ENCODE data around the gene ADCY10.
A peak's percentile ranks its signal among the peaks of the same experiment; 100 is the strongest.
"Not testable (repeated sequence)": the region's sequence is repeated elsewhere in the genome, so short reads cannot be mapped to it uniquely, and the experiment has no call there.

Gene ADCY10

GRCh38 chr1:167842872-167843271 lies 71.1 kb downstream of the ADCY10 start:
- no peak for DNase-seq

DNA sequence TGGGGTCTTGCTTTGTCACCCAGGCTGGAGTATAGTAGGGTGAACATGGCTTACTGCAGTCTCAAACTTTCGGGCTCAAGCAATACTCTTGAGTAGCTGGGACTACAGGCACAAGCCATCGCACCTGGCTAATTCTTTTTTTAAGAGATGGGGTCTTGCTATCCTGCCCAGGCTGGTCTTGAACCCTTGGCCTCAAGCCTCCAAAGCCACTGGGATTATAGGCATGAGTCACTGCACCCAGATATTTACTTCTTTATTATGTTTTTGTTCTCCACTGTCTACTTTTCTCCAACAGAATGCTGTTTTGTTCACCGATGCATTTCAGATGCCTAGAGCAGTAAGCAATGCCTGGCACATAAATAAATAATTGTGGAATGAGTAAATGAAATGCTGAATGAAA lies 72.4 kb downstream of the ADCY10 start:
- DNase-seq, result no peak

DNA sequence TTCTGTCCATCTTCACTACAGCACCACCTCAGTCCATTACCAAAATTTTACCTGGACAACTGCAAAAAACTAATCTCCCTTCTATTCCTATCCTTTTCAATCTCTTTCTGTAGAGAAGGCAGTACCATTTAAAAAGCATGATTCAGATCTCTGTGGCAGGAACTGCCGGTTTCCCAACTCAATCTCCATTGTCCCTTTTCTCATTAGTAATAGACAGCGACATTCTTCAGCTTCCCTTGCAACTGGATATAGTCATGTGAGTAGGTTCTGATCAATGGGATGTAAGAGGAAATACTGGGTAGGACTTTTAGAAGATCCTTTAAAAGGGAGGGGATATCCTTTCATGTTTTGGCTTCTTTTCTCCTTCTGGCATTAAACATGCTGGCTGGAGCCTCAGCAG lies 74.9 kb downstream of the ADCY10 start:
- DNase-seq, result no peak

DNA sequence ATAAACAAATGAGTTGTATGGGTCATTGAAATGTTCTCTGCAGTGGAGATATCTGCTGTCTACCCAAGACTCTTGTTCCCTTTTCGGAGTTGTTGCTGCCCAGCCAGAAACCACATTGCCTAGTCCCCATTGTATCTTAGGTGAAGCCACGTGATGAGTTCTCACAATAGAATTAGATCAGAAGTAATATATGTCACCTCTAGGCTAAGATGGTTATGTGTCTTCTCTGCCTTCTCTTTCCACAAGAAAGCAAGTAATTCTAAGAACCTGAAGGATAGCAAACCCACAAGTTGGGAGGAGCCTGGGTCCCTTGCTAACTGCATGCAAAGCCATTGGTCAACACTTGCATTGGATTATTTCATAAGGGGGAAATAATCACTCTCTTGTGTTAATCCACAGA lies 76.6 kb downstream of the ADCY10 start:
- DNase-seq, result no peak

DNA sequence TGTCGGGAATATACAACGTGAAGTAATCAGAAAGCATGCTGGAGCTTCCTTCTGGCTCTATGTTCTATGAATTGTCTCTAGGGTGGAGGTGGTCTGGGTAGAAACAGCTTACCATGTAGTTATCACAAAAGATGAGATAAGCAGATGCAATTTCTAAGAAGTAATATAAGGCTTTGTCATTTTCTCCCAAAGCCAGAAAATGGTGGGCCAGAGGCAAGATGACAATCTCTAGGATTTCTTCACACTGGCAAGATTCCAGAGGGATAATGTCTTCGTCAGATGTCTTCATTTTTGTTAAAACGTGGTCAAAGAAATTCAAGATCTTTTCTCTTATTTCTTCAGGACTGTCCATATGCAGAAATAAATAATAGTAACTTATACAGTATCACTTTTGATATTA lies 77.7 kb downstream of the ADCY10 start:
- no peak for DNase-seq

- DNase-seq, result no peak
These were observed 80.0 kb downstream of the ADCY10 start for GRCh38 chr1:167833904-167834303.

DNA sequence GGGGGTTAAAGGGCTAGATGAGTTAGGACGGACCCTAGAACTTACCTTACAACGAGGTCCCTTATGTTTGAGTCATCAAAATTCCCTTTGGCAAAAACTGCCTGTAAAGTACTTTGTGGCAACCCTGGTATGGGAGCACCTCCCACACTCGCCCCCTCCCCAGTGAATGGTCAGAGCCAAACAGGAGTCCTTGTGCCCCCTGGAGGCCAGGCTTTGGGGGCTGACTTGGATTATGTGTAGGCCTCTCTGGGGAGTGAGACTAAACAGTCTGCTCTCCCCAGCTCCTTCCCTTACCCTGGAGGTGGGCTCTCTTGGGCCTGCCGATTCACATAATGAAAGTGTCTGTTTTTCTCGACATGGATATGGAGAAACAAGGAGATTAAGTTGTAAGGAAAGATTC lies 81.2 kb downstream of the ADCY10 start:
- no peak for DNase-seq

DNA sequence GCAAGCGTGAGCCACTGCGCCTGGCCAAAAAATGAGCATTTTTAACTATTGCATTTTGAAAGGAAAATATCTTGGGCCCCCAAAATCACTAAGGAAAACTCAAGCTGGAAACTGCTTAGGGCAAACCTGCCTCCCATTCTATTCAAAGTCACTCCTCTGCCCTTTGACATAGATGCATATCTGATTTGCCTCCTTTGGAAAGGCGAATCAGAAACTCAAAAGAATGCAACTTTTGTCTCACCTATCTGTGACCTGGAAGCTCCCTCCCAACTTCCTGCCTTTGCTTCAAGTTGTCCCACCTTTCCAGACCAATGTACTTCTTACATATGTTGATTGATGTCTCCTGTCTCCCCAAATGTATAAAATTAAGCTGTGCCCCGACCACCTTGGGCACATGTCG lies 83.3 kb downstream of the ADCY10 start:
- DNase-seq, result not testable (repeated sequence)

- no peak for DNase-seq
These were observed 84.1 kb downstream of the ADCY10 start for GRCh38 chr1:167829868-167830267.

- DNase-seq, result no peak
These were observed 87.8 kb downstream of the ADCY10 start for GRCh38 chr1:167826127-167826526.

GRCh38 chr1:167825419-167826079 lies 88.4 kb downstream of the ADCY10 start:
- no peak for DNase-seq

DNA sequence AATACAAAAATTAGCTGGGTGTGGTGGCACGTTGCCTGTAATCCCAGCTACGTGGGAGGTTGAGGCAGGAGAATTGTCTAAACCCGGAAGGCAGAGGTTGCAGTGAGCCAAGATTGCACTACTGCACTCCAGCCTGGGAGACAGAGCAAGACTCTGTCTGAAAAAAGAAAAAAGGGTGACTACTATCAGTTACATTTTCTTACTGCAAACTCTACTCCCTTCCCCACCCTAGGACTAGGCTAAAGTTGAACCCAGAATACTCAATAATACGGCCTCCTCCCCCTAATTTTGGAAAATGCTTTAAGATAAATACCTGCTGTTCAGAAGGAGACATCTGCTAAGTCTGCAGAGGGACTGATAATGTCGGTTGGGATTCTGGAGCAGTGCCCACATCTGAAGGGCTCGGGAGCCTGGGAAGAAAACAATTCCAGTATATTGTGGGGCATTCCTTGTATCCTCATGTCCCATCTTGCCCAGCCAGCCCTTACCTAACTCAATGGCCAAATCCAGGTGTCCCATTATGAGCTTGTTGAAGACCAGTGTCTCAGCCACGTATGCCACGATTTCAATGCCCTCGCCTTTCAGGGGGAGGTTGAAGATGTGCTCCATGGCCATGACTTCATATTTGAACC lies 89.7 kb downstream of the ADCY10 start:
- DNase-seq, result no peak

GRCh38 chr1:167821969-167822685 lies 91.8 kb downstream of the ADCY10 start:
- DNase-seq, result no peak

DNA sequence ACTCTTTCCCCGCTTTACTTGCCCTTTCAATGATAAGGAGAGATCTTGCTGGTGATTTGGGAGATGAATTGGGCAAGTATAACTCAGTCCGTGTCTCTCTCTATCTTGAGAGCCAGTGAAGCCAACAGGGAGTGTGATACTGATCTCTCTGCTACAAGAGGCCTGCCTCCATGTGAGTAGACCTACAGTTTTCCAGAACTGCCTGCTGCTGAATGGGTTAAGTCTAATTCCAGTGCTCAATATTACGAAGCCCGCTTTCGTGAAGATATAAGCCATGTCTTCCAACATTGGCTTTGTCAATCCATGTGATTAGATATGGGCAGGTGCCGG lies 92.6 kb downstream of the ADCY10 start:
- DNase-seq, result no peak

DNA sequence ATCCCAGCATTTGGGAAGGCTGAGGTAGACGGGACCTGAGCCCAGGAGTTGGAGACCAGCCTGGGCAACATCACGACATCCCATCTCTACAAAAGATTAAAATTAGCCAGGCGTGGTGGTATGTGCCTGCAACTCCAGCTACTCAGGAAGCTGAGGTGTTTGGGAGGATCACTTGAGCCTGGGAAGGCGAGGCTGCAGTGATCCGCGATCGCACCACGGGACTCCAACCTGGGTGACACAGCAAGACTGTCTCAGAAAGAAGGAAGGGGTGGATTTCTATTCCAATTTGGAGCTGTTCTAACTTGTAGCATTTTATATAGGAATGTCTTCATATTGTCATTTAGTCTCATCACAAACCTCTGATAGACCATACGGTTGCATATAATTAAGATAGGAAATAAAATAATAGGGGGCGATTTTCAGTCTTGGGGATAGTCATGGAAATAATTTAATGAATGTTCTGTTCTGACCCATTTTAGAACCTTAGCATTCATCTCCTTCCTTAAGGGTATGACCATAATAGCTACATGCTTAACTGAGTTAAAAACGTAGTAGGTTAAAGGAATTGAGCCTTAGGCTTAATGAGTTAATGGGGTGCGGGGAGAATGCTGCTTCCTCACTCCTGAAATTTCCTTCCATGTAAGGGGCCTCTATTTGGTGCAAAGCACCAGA lies 93.1 kb downstream of the ADCY10 start:
- DNase-seq, result no peak

DNA sequence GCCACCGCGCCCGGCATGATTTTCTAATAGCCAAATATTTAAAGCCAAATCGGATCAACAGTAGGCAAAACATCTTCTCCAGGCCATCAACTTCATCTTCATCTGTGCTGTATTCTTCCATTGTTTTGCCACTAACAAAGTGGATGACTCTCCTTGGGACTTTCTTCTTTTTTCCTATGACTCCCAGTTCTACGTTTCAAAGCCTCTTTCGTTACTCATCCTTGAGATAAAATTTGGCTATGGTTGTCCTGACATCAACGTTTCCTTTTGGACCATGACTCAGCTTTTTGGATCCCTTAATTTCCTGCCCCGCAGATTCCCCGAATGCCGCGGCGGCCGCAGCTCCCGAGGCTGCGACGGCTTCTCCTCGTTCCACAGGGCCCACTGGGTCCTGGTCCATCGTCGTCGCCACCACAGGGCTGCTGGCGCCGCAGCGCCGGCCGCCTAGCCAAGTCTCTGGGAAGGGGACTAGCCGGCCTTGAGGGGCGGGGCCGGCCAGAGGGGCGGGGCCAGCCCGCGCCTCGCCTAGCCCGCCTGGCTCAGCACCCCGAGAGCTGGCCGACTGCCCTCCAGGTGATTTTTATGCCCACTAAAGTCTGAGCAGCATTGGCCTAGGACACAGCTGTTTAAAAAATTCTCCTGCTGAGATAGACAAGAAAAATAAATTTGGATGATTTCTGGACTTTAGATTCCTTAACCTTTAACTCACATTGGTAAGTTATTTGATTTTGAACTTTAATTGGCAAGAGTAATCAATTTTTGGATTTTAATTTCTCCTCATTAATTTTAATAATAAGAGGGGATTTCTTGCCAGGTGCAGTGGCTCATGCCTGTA lies 93.9 kb downstream of the ADCY10 start:
- peak; percentile 80 for DNase-seq

GRCh38 chr1:167815650-167816049 lies 98.3 kb downstream of the ADCY10 start:
- no peak for DNase-seq

GRCh38 chr1:167812972-167813371 lies 101.0 kb downstream of the ADCY10 start:
- no peak for DNase-seq

DNA sequence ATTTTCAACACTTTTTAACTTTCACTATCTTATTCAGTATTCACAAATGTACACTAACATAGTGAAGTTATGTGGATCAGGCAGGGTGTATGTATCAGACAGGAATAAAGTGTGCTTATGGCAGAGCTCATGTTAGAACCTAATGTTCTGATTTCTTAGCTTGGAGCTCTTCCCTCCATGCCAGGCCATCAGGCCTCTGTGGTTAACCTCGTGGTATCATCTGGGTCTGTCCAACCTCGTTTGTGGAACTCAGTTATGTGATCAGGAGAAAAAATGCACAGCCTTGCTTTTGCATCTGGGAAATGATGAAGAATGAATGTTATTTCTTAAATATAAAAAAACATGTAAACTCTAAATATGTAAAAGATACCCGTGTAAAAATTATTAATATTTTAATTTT lies 105.2 kb downstream of the ADCY10 start:
- DNase-seq, result no peak

- DNase-seq, result no peak
These were observed 105.8 kb downstream of the ADCY10 start for GRCh38 chr1:167808104-167808503.

DNA sequence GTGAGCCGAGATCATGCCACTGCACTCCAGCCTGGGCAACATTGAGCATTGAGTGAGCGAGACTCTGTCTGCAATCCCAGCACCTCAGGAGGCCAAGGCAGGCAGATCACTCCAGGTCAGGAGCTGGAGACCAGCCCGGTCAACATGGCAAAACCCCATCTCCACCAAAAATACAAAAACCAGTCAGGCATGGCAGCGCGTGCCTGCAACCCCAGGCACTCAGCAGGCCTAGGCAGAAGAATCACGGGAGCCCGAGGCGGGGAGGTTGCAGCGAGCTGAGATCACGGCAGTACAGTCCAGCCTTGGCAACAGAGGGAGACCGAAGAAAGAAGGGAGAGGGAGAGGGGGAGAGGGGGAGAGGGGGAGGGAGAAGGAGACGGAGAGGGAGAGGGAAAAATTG lies 107.3 kb downstream of the ADCY10 start:
- DNase-seq, result not testable (repeated sequence)

DNA sequence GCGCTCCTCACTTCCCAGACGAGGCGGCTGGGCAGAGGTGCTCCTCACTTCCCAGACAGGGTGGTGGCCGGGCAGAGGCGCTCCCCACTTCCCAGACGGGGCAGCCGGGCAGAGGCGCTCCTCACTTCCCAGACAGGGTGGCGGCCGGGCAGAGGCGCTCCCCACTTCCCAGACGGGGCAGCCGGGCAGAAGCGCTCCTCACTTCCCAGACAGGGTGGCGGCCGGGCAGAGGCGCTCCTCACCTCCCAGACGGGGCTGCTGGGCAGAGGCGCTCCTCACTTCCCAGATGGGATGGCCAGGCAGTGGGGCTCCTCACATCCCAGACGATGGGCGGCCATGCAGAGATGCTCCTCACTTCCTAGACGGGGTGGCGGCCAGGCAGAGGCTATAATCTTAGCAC lies 107.7 kb downstream of the ADCY10 start:
- not testable (repeated sequence) for DNase-seq

DNA sequence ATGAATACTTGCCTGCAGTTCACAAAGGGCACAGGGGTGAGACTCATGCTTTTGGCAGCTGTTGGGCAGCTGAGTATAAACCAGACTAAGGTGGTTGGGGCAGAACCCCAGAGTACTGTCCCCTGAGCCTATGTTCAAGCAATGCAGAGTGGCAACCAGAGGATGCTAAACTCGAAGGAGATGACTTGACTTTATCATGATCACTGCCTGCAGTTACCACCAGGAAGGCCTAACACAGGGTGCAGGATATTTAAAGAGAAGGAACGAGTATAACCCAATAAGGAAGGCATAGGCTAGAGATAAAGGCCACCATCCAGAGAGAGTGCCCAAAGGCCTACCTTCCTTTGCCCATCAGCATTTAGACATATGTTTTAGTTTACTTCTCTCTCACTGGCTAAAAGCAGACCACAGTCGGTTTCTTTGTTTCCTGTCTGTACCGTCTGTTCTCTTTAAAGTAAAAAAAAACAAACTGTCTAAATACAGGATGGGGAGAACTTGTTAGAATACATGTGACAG lies 108.8 kb downstream of the ADCY10 start:
- no peak for DNase-seq

Measured in 8988T (cell line).